ENCODE measurements around the gene ARHGEF16.

GRCh38 chr1:3463013-3463385, 8.5 kb downstream of the ARHGEF16 start:
- TF ChIP-seq EZH2phosphoT487 (IDR thresholded peaks at IDR 0.05; ENCODE audit: insufficient read depth, low read depth) (no peak), EZH2 (IDR thresholded peaks at IDR 0.05; ENCODE audit: insufficient read depth, poor library complexity, severe bottlenecking) (no peak)

All from GM23248 (cell line).